HepG2 (cell line): Measurements from ENCODE around the gene OVOL2. TPM values are rescaled to one million over a fixed set of nuclear protein-coding genes. Genes with fewer than 3 reads are reported as not detected.

Experiments
- CBFB ChIP-seq: sonication (generic); formaldehyde crosslinking; IDR thresholded peaks from 2 replicates; pipeline ENCODE4 v1.4.0; 2020; ENCODE audit warnings: missing genetic modification reagents
- FOXA3 ChIP-seq: IDR thresholded peaks from 2 replicates; pipeline ENCODE4 v1.6.1; 2016; ENCODE audit warnings: missing genetic modification reagents, missing compliant biosample characterization
- FOXP1 ChIP-seq, 2 experiments: fragments of 450-650 bp in 1 of 2; IDR thresholded peaks; 2 replicates each; pipeline ENCODE4 v1.6.1; 2017 to 2018; ENCODE audit warnings: antibody characterized with exemption in 1 of 2
- HOMEZ ChIP-seq: IDR thresholded peaks from 2 replicates; pipeline ENCODE4 v1.6.1; 2016; ENCODE audit warnings: low read depth
- IKZF4 ChIP-seq: sonication (generic); formaldehyde crosslinking; IDR thresholded peaks from 2 replicates; pipeline ENCODE4 v1.5.1; 2020; ENCODE audit warnings: borderline replicate concordance, mild to moderate bottlenecking, low read depth, missing genetic modification reagents; ENCODE audit errors: not compliant biosample characterization
- KDM5B ChIP-seq: sonication (generic); formaldehyde crosslinking; IDR thresholded peaks from 2 replicates; pipeline ENCODE4 v1.4.0; 2020; ENCODE audit warnings: missing genetic modification reagents, mild to moderate bottlenecking, borderline replicate concordance
- KIAA2018 ChIP-seq: sonication (generic); formaldehyde crosslinking; IDR thresholded peaks from 2 replicates; pipeline ENCODE4 v1.5.0; 2020; ENCODE audit warnings: mild to moderate bottlenecking, missing genetic modification reagents, borderline replicate concordance
- NFKBIZ ChIP-seq: IDR thresholded peaks from 2 replicates; pipeline ENCODE4 v1.6.1; 2018; ENCODE audit warnings: missing genetic modification reagents, missing compliant biosample characterization
- NRL ChIP-seq: sonication (generic); formaldehyde crosslinking; IDR thresholded peaks from 2 replicates; pipeline ENCODE4 v1.5.0; 2020; ENCODE audit warnings: missing genetic modification reagents, mild to moderate bottlenecking, moderate library complexity, borderline replicate concordance
- SOX13 ChIP-seq, 3 experiments: fragments of 450-650 bp in 1 of 3; sonication (generic) in 1 of 3; formaldehyde crosslinking in 1 of 3; IDR thresholded peaks in 2 of 3; conservative IDR thresholded peaks in 1 of 3; 2 replicates each; pipeline versions ENCODE4 v1.5.0 to v1.6.1; 2016 to 2020; ENCODE audit warnings: antibody characterized with exemption in 1 of 3, mild to moderate bottlenecking in 1 of 3, missing compliant biosample characterization in 1 of 3, missing genetic modification reagents in 1 of 3, moderate library complexity in 1 of 3
- TBP ChIP-seq: sonication (generic); formaldehyde crosslinking; IDR thresholded peaks from 2 replicates; pipeline ENCODE4 v1.5.0; 2020; ENCODE audit warnings: missing genetic modification reagents
- TCF7L2 ChIP-seq: IDR thresholded peaks from 2 replicates; pipeline ENCODE4 v1.6.1; 2011; ENCODE audit warnings: mild to moderate bottlenecking, low read depth, low read length, moderate library complexity
- TEAD3 ChIP-seq: optimal IDR thresholded peaks from 2 replicates; pipeline ENCODE3; 2016; ENCODE audit warnings: borderline replicate concordance
- ZBTB1 ChIP-seq: sonication (generic); formaldehyde crosslinking; IDR thresholded peaks from 2 replicates; pipeline ENCODE4 v1.4.0; 2020; ENCODE audit warnings: missing genetic modification reagents, borderline replicate concordance
- ZNF503 ChIP-seq: sonication (generic); formaldehyde crosslinking; IDR thresholded peaks from 2 replicates; pipeline ENCODE4 v1.4.0; 2020; ENCODE audit warnings: missing genetic modification reagents
- ZNF564 ChIP-seq: sonication (generic); formaldehyde crosslinking; IDR thresholded peaks from 2 replicates; pipeline ENCODE4 v1.8.1; 2023; ENCODE audit warnings: mild to moderate bottlenecking, missing genetic modification reagents
- polyA plus RNA-seq, 8 experiments: library from polyadenylated mRNA; depleted of rRNA in 3 of 8; stranded (reverse) in 7 of 8; unstranded in 1 of 8; fragments of >200 nt; fragmentation: Illumina TruSeq in 4 of 8; extraction: Trizol in 4 of 8; gene quantifications; 2 replicates each; pipeline versions ENCODE4 v1.2.1 to v1.2.3, GENCODE V29; 2011 to 2016; ENCODE audit warnings: low read depth in 4 of 8, missing spikeins in 1 of 8, mixed read lengths in 1 of 8; ENCODE audit not compliant: insufficient read depth in 1 of 8
- total RNA-seq, 5 experiments: library from RNA; depleted of rRNA; stranded (reverse); fragments of >200 nt; fragmentation: Illumina TruSeq; extraction: Trizol; gene quantifications; 2 replicates each; pipeline ENCODE4 v1.2.3, GENCODE V29; 2016; ENCODE audit warnings: low read depth in 1 of 5

Gene OVOL2
- total and polyA plus RNA-seq, 2 of the 13 experiments (the other 11 are each of a cell fraction or from before 2014, with no cell fraction given) = 0.20 to 0.31 TPM

GRCh38 chr20:18001131-18001921 lies 56.4 kb downstream of the OVOL2 start (continued):
- no peak for TF ChIP-seq ZNF503 (CRISPR knock-in tag)
- TF ChIP-seq TCF7L2 = no peak
- TF ChIP-seq ZBTB1 (CRISPR knock-in tag) = no peak
- no peak for TF ChIP-seq CBFB
- no peak for TF ChIP-seq ZNF564 (CRISPR knock-in tag)
- TF ChIP-seq IKZF4 (CRISPR knock-in tag) = no peak
- no peak for TF ChIP-seq KDM5B (CRISPR knock-in tag)
- peak; percentile 63; the same call in 1 of the 2 replicates for TF ChIP-seq HOMEZ (CRISPR knock-in tag)
- TF ChIP-seq KIAA2018 (CRISPR knock-in tag) = no peak
- no peak for TF ChIP-seq SOX13 (IDR thresholded peaks at IDR 0.05)
- peak in 1 of 2 experiments; percentile 65; a peak in 2 of 4 replicates for TF ChIP-seq SOX13 (CRISPR knock-in tag; conservative IDR thresholded peaks at IDR 0.05 in 1 of 2, IDR thresholded peaks at IDR 0.05 in 1 of 2)
- peak; percentile 78 for TF ChIP-seq TEAD3
- TF ChIP-seq TBP (CRISPR knock-in tag) = no peak
- TF ChIP-seq NRL (CRISPR knock-in tag) = peak; percentile 56; the same call in 1 of the 2 replicates
- TF ChIP-seq NFKBIZ = no peak
- TF ChIP-seq FOXA3 (CRISPR knock-in tag) = peak; percentile 50; the same call in 1 of the 2 replicates
- TF ChIP-seq FOXP1 (IDR thresholded peaks at IDR 0.05) = no peak
- TF ChIP-seq FOXP1 (CRISPR knock-in tag; IDR thresholded peaks at IDR 0.05) = no peak
- TF ChIP-seq, all 625 proteins: peak for 108
